ENCODE results near the gene SPOP. TPM values are rescaled to one million over a fixed set of nuclear protein-coding genes. Genes with fewer than 3 reads are reported as not detected.

SPOP gene
- total RNA-seq, 1 experiment from 2014 or later: 58.0 TPM

DNA sequence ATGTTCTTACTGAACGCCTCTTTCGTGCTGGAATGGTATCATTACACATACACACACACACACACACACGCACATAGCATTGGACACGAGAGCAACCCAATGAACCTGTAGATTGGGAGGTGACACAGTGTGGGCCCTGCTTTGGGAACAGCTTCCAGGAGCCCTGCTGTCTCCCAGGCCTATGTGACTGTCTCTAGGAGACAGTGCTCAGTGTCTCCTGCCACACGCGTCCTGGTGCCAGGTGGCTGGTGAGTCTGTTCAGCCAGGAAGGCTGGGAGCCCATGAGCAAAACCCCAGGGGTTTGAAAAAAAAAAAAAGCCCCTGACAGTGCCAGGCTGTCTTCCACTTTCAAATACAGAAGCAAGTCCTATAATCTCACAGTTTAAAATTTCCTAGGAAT is 2.4 kb upstream of the SPOP start:
- H3K27ac ChIP-seq (ENCODE audit: low read length): no peak overlapping the region
- peaks cover 9% of the 10 kb centered on the region for H3K4me1 ChIP-seq (ENCODE audit: control insufficient read depth, insufficient read depth, low read length)
- no TSS peak for BruUV-seq (replicated peaks)
- ChIA-PET CTCF (no interaction called here), POLR2A (no interaction called here)
- ATAC-seq (no peak), DNase-seq (ENCODE audit: low read depth, low spot score) (no peak)
- no peak overlapping the region for H3K4me3 ChIP-seq (ENCODE audit: low read depth in 2 of 2, low read length in 2 of 2)
- peaks cover 7% of the 10 kb centered on the region; the same call in 1 of the 2 replicates for H3K36me3 ChIP-seq (ENCODE audit: control insufficient read depth, insufficient read depth, low read length)
- H3K9me3 ChIP-seq (ENCODE audit: control insufficient read depth, insufficient read depth, low read depth, low read length): no peaks in the 10 kb centered on the region
- in situ Hi-C loops (cut with HindIII; ENCODE audit: low pct_unique_long_range_greater_than_20kb, low sequenced_read_pairs) (no loop called here), intact Hi-C loops (cut with micrococcal nuclease; ENCODE audit: unreplicated experiment) (no loop called here)
- TF ChIP-seq SIN3A (IDR thresholded peaks at IDR 0.05; ENCODE audit: borderline replicate concordance, insufficient read depth, low read depth, low read length): no peak
- no peak for TF ChIP-seq TCF7L2 (IDR thresholded peaks at IDR 0.05; ENCODE audit: low read depth, low read length)
- TF ChIP-seq, protein P1, sequence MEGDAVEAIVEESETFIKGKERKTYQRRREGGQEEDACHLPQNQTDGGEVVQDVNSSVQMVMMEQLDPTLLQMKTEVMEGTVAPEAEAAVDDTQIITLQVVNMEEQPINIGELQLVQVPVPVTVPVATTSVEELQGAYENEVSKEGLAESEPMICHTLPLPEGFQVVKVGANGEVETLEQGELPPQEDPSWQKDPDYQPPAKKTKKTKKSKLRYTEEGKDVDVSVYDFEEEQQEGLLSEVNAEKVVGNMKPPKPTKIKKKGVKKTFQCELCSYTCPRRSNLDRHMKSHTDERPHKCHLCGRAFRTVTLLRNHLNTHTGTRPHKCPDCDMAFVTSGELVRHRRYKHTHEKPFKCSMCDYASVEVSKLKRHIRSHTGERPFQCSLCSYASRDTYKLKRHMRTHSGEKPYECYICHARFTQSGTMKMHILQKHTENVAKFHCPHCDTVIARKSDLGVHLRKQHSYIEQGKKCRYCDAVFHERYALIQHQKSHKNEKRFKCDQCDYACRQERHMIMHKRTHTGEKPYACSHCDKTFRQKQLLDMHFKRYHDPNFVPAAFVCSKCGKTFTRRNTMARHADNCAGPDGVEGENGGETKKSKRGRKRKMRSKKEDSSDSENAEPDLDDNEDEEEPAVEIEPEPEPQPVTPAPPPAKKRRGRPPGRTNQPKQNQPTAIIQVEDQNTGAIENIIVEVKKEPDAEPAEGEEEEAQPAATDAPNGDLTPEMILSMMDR (IDR thresholded peaks at IDR 0.05): no peak
- TF ChIP-seq, protein P2, sequence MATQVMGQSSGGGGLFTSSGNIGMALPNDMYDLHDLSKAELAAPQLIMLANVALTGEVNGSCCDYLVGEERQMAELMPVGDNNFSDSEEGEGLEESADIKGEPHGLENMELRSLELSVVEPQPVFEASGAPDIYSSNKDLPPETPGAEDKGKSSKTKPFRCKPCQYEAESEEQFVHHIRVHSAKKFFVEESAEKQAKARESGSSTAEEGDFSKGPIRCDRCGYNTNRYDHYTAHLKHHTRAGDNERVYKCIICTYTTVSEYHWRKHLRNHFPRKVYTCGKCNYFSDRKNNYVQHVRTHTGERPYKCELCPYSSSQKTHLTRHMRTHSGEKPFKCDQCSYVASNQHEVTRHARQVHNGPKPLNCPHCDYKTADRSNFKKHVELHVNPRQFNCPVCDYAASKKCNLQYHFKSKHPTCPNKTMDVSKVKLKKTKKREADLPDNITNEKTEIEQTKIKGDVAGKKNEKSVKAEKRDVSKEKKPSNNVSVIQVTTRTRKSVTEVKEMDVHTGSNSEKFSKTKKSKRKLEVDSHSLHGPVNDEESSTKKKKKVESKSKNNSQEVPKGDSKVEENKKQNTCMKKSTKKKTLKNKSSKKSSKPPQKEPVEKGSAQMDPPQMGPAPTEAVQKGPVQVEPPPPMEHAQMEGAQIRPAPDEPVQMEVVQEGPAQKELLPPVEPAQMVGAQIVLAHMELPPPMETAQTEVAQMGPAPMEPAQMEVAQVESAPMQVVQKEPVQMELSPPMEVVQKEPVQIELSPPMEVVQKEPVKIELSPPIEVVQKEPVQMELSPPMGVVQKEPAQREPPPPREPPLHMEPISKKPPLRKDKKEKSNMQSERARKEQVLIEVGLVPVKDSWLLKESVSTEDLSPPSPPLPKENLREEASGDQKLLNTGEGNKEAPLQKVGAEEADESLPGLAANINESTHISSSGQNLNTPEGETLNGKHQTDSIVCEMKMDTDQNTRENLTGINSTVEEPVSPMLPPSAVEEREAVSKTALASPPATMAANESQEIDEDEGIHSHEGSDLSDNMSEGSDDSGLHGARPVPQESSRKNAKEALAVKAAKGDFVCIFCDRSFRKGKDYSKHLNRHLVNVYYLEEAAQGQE (IDR thresholded peaks at IDR 0.05; ENCODE audit: insufficient read depth in 1 of 2, low read depth in 2 of 2, low read length in 1 of 2): no peak
- no peak for TF ChIP-seq POLR2AphosphoS5 (IDR thresholded peaks at IDR 0.05; ENCODE audit: low read depth, low read length)
- no peaks in the 10 kb centered on the region for H3K27me3 ChIP-seq (ENCODE audit: control insufficient read depth, insufficient read depth, low read length)

DNA sequence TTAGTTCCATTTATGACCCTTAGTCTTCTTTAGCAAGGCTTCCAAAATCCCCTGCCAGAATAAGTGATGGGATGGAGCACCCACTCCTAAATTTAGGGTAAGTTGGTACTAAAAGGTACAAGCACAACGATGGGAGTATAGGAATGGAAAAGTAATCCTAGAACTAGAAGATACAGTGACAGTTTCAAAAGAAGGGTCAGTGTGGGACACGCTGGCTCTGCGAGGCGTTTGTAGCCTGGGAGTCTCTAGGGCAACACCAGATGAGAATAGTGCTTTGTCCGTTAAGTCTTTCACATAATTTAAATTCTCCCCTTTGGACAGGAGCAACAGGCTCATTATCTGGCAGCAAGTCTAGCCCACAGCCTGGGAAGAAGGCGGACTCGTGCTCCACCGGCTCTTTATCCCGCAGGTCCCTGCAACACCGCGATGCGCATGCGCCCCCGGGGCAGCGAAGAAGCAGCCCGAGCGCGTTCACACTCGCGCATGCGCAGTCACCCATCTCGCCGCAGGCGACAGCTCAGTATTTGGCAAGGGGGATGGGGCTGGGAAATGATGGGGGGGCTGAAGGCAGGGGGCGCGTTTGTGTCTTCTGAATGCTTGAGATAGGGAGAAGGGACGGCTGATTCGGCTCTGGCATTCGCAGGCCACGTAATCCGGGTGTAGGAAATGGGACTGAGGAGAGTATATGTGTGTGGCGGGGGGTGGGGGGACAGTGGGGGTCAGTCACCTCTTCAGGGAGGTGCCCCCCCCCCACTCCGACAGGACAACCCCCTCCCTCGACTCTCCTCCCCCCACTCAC is 564 bp downstream of the SPOP start:
- peak; percentile 67 for DNase-seq (ENCODE audit: low read depth, low spot score)
- Histone ChIP-seq H3K4me3 (ENCODE audit: low read depth in 2 of 2, low read length in 2 of 2) (peak overlapping the region; percentile 68 to 73), H3K9me3 (ENCODE audit: control insufficient read depth, insufficient read depth, low read depth, low read length) (no peaks in the 10 kb centered on the region), H3K27ac (ENCODE audit: low read length) (peak overlapping the region; percentile 99), H3K36me3 (ENCODE audit: control insufficient read depth, insufficient read depth, low read length) (peaks cover 7% of the 10 kb centered on the region; the same call in 1 of the 2 replicates), H3K27me3 (ENCODE audit: control insufficient read depth, insufficient read depth, low read length) (no peaks in the 10 kb centered on the region), H3K4me1 (ENCODE audit: control insufficient read depth, insufficient read depth, low read length) (peaks cover 9% of the 10 kb centered on the region)
- CTCF ChIA-PET: interaction anchor here (0.6 to 0.7 kb wide), 6 partner anchors 31 to 320 kb away, joined by 3 to 11 read pairs (median 6); no protein-coding TSS in a partner anchor
- ATAC-seq: peak; percentile 88
- TF ChIP-seq, protein P2 (IDR thresholded peaks at IDR 0.05; ENCODE audit: insufficient read depth in 1 of 2, low read depth in 2 of 2, low read length in 1 of 2): no peak
- peak; percentile 54 for TF ChIP-seq POLR2AphosphoS5 (IDR thresholded peaks at IDR 0.05; ENCODE audit: low read depth, low read length)
- no peak for TF ChIP-seq TCF7L2 (IDR thresholded peaks at IDR 0.05; ENCODE audit: low read depth, low read length)
- TF ChIP-seq, protein P1 (IDR thresholded peaks at IDR 0.05): no peak
- TF ChIP-seq SIN3A (IDR thresholded peaks at IDR 0.05; ENCODE audit: borderline replicate concordance, insufficient read depth, low read depth, low read length): no peak; the same call in none of the 2 replicates
- intact Hi-C loops (cut with micrococcal nuclease; ENCODE audit: unreplicated experiment) (no loop called here), in situ Hi-C loops (cut with HindIII; ENCODE audit: low pct_unique_long_range_greater_than_20kb, low sequenced_read_pairs) (no loop called here)
- no TSS peak for BruUV-seq (replicated peaks)
- POLR2A ChIA-PET: interaction anchor here (0.6 to 0.7 kb wide), 6 partner anchors 29 to 317 kb away, joined by 3 to 14 read pairs (median 4); partner anchors contain the start of genes DLX3 and PHB1
